Left ventricle myocardium inferior (tissue), 1 donor: ENCODE results near the gene CCND3. TPM values are rescaled to one million over a fixed set of nuclear protein-coding genes. Genes with fewer than 3 reads are reported as not detected.

ENCODE experiments used
- DNase-seq: peaks from one replicate; pipeline ENCODE4 v3.0.0-alpha.2; 2020
- H3K27ac ChIP-seq: fragments of 200-600 bp; replicated peaks from 2 replicates; pipeline ENCODE4 v1.8.0; 2021
- H3K27me3 ChIP-seq: fragments of 200-600 bp; 2 replicates; pipeline ENCODE4 v1.8.0; 2021; ENCODE audit warnings: low read depth
- H3K36me3 ChIP-seq: fragments of 200-600 bp; 2 replicates; pipeline ENCODE4 v1.8.0; 2021
- H3K4me1 ChIP-seq: fragments of 200-600 bp; 2 replicates; pipeline ENCODE4 v1.8.0; 2021
- H3K4me3 ChIP-seq: fragments of 200-600 bp; 2 replicates; pipeline ENCODE4 v1.8.0; 2021; ENCODE audit warnings: mild to moderate bottlenecking, moderate library complexity
- H3K9me3 ChIP-seq: fragments of 200-600 bp; replicated peaks from 2 replicates; pipeline ENCODE4 v1.8.0; 2021
- intact Hi-C: fragments of 100-400 bp; cut with micrococcal nuclease; formaldehyde crosslinking; loops from one replicate; pipeline ENCODE4 v1.11.0; 2022
- total RNA-seq: library from RNA; stranded (reverse); fragmentation: NEBNext Ultra II Directional; extraction: Animal tissue kit (Norgen Biotek cat#: 25700); gene quantifications from one replicate; pipeline ENCODE4 v1.2.1, GENCODE V29; 2021
- TF ChIP-seq, protein P1 (sequence below): fragments of 200-600 bp; IDR thresholded peaks from 2 replicates; pipeline ENCODE4 v1.8.0; 2021; ENCODE audit warnings: antibody characterized with exemption, mild to moderate bottlenecking, borderline replicate concordance
- donor health status: DM: no; HTN: yes; CAD: no; lungs with severe emphysema.

Gene CCND3
- total RNA-seq, 1 donor from 2014 or later: 44.5 TPM

DNA sequence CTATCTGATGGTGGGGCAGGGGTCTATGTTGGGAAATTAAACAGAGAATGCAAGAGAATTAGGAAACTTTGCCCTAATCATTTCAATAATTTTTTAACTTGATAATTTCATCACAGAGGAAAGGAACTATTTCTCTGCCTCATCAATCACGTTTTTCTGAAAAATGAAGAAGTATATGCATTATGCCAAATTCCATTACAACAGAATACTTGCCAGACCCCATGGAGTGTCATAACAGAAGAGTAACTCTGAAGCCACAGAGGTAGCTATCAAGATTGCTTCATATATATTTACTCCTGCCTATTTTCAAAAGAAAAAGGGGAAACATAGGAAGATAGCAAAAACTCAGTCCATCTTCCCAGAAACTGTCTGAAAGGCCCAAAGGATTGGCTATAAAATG is 40.7 kb downstream of the CCND3 start:
- no peaks in the 10 kb centered on the region for H3K9me3 ChIP-seq
- TF ChIP-seq, protein P1, sequence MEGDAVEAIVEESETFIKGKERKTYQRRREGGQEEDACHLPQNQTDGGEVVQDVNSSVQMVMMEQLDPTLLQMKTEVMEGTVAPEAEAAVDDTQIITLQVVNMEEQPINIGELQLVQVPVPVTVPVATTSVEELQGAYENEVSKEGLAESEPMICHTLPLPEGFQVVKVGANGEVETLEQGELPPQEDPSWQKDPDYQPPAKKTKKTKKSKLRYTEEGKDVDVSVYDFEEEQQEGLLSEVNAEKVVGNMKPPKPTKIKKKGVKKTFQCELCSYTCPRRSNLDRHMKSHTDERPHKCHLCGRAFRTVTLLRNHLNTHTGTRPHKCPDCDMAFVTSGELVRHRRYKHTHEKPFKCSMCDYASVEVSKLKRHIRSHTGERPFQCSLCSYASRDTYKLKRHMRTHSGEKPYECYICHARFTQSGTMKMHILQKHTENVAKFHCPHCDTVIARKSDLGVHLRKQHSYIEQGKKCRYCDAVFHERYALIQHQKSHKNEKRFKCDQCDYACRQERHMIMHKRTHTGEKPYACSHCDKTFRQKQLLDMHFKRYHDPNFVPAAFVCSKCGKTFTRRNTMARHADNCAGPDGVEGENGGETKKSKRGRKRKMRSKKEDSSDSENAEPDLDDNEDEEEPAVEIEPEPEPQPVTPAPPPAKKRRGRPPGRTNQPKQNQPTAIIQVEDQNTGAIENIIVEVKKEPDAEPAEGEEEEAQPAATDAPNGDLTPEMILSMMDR: no peak
- H3K4me3 ChIP-seq: no peak overlapping the region
- intact Hi-C loops: no loop called here
- DNase-seq: no peak
- H3K27me3 ChIP-seq: no peaks in the 10 kb centered on the region
- H3K36me3 ChIP-seq: peaks cover 14% of the 10 kb centered on the region
- H3K4me1 ChIP-seq: peaks cover 19% of the 10 kb centered on the region
- no peak overlapping the region for H3K27ac ChIP-seq

GRCh38 chr6:41896281-41896680 is 45.3 kb downstream of the CCND3 start:
- Histone ChIP-seq H3K4me3 (peak overlapping the region; percentile 82), H3K4me1 (peaks cover 30% of the 10 kb centered on the region), H3K36me3 (no peaks in the 10 kb centered on the region), H3K9me3 (no peaks in the 10 kb centered on the region), H3K27ac (peak overlapping the region; percentile 83), H3K27me3 (no peaks in the 10 kb centered on the region)
- intact Hi-C loops: no loop called here
- TF ChIP-seq, protein P1: no peak
- DNase-seq: no peak

GRCh38 chr6:41895300-41896233 is 46.0 kb downstream of the CCND3 start, which contains the start of gene USP49:
USP49 (minus strand) TSS chr6:41895375; CDS start chr6:41806983, 88,392 bp downstream.
- Histone ChIP-seq H3K4me3 (peak within 1 kb of the TSS; percentile 82), H3K4me1 (peaks cover 30% of the 10 kb centered on the region), H3K27ac (peak within 1 kb of the TSS; percentile 83), H3K9me3 (no peaks in the 10 kb centered on the region), H3K27me3 (no peaks in the 10 kb centered on the region), H3K36me3 (no peaks in the 10 kb centered on the region)
- DNase-seq: peak; percentile 91
- TF ChIP-seq, protein P1: no peak
- intact Hi-C loops: no loop called here

- peak overlapping the region; percentile 83 for H3K27ac ChIP-seq
- intact Hi-C loops: no loop called here
These were observed 47.0 kb downstream of the CCND3 start for GRCh38 chr6:41894366-41895299.

More at GRCh38 chr6:41894366-41895299, 47.0 kb downstream of the CCND3 start:
- Histone ChIP-seq H3K4me1 (peaks cover 30% of the 10 kb centered on the region), H3K9me3 (no peaks in the 10 kb centered on the region), H3K4me3 (peak overlapping the region; percentile 82), H3K36me3 (no peaks in the 10 kb centered on the region), H3K27me3 (no peaks in the 10 kb centered on the region)
- no peak for DNase-seq
- TF ChIP-seq, protein P1: no peak
